Measurements from ENCODE around the gene GORASP2.

GRCh38 chr2:170905864-170906263 lies 23.2 kb upstream of the GORASP2 start:
- no peak for TF ChIP-seq CTCF (conservative IDR thresholded peaks at IDR 0.05; ENCODE audit: low read depth in 2 of 2)
- TF ChIP-seq EZH2 (IDR thresholded peaks at IDR 0.05; ENCODE audit: low read depth, unreplicated experiment) = no peak
- no peak for TF ChIP-seq JUNB (IDR thresholded peaks at IDR 0.05; ENCODE audit: unreplicated experiment)
- TF ChIP-seq ETS1 (IDR thresholded peaks at IDR 0.05) = no peak
- TF ChIP-seq REST (IDR thresholded peaks at IDR 0.05; ENCODE audit: unreplicated experiment) = no peak
- TF ChIP-seq POLR2AphosphoS5 (IDR thresholded peaks at IDR 0.05; ENCODE audit: low read depth) = no peak
- no peak for TF ChIP-seq EZH2phosphoT487 (IDR thresholded peaks at IDR 0.05; ENCODE audit: unreplicated experiment)
- no peak for TF ChIP-seq ZNF114 (CRISPR knock-in tag; IDR thresholded peaks at IDR 0.05)
- TF ChIP-seq CREB1 (CRISPR knock-in tag; IDR thresholded peaks at IDR 0.05; ENCODE audit: low read depth) = no peak
